GM19328 (cell line): ENCODE data around the gene FBRSL1.
"Not testable (repeated sequence)": the region's sequence is repeated elsewhere in the genome, so short reads cannot be mapped to it uniquely, and the experiment has no call there.

Source experiments
- ATAC-seq: cut with Tn5 transposase; IDR thresholded peaks from one replicate; pipeline ENCODE4 v1.9.1; 2021; ENCODE audit warnings: mild to moderate bottlenecking, moderate library complexity; ENCODE audit not compliant: unreplicated experiment

Gene FBRSL1

DNA sequence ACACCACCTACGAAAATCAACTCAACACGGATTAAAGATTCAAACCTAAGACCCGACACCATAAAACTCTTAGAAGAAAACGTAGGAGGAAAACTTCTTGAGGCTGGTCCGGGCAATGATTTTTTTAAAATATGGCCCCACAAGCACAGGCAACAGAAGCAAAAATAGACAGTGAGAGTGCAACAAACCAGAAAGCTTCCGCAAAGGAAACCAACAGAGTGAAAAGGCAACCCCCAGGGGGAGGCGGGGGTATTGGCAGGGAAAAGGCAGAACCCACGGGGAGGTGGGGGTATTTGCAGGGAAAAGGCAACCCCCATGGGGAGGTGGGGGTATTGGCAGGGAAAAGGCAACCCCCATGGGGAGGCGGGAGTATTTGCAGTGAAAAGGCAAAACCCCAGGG is 20.5 kb upstream of the FBRSL1 start:
- no peak for ATAC-seq

DNA sequence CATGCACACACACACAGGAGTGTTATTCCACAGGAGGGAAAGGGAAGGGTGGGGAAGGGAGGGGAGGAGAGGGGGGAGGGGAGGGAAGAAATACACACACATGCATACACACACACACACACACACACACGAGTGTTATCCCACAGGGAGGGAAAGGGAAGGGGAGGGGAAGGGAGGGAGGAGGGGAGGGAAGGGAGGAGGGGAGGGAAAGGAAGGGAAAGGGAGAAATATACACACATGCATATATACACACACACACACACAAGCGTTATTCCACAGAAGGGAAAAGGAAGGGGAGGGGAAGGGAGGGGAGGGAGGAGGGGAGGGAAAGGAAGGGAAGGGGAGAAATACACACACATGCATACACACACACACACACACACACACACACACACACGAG is 19.6 kb upstream of the FBRSL1 start:
- no peak for ATAC-seq

DNA sequence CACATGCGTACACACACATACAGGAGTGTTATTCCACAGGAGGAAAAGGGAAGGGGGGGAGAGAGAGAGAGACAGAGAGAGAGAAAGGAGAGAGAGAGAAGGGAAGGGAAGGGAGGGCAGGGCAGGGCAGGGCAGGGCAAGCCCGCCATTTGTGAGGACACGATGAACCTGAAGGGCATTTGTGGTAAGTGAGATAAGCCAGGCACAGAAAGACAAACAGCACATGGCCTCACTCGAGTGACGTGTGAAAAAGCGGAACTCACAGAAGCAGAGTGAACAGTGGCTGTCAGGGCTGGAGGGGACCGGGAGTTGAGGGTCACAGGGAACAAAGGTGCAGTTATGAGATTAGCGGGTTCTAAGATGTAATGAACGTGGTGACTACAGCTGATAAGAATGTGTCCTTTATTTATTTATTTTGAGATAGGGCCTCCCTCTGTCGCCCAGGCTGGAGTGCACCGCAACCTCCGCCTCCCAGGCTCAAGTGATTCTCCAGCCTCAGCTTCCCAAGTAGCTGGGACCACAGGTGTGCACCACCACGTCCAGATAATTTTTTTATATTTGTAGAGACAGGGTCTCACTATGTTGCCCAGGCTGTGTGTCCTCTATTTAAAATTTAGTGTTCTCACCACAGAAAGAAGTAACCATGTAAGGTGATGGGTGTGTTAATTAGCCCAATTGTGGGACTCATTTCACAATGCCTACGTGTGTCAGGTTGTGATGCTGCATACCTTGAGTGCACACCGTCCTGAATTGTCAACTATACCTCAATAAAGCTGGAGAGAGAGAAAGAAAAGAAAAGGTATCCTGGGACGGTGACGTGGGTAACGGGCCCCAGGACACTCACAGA is 18.7 kb upstream of the FBRSL1 start:
- no peak for ATAC-seq

DNA sequence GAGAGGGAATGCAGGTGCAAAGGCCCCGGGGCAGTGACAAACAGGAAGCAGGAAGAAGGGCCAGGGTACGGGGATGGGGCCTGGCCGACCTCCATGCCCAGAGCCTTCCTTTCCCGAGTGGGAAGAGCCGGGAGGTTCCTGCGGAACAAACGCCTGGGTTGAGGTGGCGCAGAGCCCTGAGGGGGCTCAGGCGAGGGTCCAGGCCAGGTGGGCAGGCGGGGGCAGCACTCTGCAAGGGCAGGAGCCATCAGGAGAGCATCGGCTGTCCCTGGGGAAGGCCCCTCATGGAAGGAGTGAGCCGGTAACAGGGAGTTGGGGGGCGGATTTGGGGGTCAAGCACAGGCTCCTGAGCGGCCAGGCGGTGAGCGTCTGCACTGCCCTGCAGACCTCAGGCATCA is 18.1 kb upstream of the FBRSL1 start:
- ATAC-seq, result no peak

DNA sequence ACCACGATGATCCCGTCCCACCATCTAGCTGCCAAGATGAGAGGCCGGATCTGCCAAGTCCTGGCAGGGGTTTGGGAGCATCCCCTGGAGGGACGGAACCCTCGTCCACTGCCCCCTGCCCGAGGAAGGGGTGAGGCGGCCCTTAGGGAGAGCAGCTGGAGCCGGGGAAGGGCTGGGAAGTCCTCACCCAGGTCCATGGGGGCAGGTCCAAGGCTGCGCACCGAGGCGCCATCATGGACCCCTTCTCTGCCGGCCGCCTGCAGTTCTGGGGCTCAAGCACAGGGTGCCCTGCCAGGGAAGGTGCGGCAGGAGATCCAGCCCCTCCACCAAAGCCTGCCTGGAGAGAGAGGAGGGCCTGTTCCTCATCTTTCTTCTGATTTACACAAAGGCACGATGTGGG is 17.6 kb upstream of the FBRSL1 start:
- no peak for ATAC-seq

DNA sequence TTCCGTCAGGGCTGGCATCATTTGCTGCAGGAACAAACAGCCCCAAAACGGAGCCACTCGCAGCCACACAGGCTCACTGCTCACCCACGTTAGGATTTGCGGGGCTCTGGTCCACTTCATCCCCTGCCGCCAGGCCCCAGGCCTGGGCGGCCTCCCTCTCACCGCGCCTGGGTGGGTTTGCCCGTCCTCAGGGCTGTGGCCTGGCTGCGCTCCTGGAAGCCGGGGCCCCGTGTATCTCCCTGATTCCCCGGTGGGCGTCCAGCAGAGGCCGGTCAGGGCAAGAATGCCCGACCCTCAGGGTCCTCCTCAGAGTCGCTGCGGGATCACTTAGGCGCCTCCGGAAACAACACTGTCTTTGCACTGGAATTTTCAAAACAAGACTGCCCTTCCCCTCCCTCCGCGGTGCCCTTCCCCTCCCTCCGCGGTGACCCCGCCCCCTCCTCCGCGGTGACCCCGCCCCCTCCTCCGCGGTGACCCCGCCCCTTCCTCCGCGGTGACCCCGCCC is 15.7 kb upstream of the FBRSL1 start:
- no peak for ATAC-seq

DNA sequence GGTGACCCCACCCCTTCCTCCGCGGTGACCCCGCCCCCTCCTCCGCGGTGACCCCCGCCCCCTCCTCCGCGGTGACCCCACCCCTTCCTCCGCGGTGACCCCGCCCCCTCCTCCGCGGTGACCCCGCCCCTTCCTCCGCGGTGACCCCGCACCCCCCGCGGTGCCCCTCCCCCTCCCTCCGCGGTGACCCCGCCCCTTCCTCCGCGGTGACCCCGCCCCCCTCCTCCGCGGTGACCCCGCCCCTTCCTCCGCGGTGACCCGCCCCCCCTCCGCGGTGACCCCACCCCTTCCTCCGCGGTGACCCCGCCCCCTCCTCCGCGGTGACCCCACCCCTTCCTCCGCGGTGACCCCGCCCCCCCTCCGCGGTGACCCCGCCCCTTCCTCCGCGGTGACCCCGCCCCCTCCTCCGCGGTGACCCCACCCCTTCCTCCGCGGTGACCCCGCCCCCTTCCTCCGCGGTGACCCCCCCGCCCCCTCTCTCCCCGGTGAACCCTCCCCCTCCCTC is 15.1 kb upstream of the FBRSL1 start:
- ATAC-seq, result not testable (repeated sequence)

DNA sequence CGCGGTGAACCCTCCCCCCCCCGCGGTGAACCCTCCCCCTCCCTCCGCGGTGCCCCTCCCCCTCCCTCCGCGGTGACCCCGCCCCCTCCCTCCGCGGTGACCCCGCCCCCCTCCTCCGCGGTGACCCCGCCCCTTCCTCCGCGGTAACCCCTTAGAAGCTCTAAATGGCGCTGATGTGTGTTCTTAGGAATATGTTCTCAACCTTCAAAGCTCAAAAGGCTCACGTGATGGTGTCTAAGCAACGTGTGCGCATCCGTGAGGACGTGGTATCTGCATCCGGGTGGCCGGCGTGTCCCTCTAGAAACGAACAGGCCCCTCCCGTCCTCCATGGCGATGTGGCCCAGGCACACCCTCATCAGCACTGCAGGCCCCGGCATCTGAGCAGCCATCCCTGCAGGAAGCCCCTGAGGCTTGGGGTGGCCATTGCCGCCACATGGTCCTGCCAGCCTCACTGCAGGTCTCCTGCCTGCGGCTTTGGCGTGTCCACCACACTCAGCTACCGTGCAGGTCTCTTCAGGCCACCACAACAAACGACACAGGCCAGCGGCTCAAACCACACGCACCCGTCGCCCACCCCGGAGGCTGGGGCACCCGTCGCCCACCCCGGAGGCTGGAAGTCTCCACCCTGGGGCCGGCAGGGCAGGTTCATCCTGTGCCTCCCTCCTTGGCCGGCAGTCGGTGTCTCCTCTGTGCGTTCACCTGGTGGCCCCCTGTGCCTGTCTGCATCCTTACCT is 14.5 kb upstream of the FBRSL1 start:
- no peak for ATAC-seq

DNA sequence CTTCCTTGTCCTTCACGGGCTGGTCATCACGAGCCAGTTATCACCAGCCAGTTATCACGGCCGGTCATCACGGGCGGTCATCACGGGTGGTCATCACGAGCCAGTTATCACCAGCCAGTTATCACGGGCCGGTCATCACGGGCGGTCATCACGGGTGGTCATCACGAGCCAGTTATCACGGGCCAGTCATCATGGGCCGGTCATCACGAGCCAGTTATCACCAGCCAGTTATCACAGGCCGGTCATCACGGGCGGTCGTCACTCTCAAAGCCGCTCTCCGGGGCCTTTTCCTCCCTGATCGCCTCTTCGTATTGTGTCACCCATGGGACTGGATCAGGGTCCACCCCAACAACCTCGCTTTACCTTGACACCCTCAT is 13.9 kb upstream of the FBRSL1 start:
- ATAC-seq, result no peak

DNA sequence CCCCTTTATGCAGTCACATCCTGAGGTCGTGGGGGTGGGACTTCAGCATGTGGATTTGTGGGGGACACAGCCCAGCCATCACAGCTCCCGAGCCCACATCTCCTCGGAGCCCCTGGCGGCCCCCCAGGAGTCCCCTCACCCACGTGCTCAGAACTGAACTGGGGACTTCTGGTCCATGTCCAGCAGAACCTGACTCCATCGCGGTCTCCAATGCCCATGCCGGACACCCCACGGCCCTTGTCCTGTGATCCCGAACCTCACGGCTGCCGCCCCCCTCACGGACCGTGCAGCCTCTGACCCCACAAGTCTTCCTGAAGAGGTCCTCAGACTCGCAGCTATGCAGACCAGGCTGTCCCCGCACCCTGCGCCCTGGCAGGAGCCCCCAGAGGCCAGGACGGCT is 13.5 kb upstream of the FBRSL1 start:
- no peak for ATAC-seq

DNA sequence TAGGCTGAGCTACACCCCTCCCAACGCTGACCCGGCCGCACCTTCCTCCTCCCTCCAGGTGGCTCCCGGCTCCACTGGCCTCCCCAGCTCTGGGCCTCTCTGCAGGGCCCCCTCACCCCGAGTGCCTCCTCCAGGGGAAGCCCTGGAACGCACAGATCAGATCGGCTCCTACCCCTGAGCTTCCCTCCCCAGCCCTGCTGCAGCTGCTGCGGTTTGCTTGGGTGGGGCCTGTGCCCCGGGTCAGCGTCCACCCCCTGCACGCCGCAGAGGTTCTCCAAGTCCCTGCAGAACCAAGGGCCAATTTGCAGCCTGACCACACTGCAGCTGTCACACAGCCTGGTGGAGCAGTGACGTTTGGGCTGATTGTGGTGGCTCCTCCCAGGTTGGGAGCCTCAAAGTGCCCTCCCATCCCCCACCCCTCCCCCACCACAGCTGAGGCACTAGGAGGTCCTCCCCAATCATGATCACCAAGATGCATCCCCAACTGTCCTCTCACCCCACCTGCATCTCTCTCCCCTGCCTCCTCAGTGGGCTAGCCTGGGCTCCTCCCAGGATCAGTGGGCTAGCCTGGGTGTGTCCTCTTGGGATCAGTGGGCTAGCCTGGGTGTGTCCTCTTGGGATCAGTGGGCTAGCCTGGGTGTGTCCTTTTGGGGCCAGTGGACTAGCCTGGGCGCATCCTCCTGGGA is 12.8 kb upstream of the FBRSL1 start:
- ATAC-seq, result no peak

DNA sequence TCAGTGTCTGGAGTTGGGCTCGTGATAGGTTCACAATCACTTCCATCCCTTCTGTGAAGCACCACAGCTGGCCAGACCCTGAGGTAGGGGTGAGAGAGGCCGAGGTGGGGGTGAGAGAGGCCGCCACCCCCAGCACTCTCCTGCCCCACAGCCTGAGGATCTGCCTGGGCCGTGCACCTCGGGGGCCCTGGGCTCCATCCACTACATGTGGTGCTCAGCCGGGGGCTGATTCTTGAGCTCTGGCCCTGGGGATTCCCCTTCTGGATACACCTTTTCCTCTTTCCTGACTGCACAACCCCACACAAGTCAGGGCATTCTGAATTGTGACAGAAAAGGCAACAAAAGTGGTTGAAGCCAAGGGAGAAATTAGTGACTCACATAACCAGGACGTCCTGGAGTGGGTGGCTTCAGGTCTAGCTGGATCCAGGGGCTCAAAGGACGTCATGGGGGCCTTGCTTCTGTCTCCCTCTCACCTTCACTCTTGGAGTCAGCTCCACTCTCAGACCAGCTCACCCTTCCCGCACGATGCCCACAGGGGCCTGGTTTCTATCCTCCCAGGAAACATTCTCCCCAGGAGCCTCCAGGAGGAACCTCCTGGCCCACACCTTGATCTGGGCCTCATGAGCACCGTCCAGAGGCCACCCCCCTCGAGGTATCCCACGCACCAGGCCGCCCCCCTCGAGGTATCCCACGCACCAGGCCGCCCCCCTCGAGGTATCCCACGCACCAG is 12.1 kb upstream of the FBRSL1 start:
- ATAC-seq, result no peak

DNA sequence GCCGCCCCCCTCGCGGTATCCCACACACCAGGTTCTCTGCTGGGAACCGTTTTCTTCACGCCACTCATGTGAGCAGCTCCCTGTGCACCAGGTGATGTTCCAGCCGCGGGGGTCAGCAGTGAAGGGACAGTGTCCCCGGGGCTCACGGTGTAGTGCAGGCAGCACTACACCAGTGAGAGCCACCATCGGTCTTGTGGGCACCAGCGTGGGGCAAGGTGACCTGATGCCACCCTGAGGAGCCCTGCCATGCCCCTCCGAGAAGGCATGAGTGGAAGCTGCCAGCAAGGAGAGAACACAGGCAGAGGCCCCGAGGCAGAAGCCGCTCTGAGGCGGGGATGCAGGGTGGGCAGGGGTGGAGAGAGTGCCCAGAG is 11.5 kb upstream of the FBRSL1 start:
- no peak for ATAC-seq

DNA sequence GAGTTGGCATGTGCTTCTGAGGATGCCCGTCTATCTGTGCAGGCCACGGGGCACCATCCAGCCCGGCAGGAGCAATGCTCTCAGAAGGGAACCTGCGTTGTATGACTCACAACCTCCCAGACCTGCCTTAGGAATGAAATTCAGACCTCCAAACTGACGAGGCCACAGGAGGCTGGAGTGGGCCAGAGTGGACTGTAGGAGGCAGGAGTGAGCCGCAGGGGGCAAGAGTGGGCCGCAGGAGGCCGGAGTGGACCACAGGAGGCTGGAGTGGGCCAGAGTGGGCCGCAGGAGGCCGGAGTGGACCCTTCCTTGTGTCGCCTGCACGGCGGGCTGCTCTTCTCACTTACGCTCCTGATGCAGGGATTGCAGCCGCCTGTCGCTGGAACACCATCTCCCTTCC is 11.1 kb upstream of the FBRSL1 start:
- no peak for ATAC-seq

DNA sequence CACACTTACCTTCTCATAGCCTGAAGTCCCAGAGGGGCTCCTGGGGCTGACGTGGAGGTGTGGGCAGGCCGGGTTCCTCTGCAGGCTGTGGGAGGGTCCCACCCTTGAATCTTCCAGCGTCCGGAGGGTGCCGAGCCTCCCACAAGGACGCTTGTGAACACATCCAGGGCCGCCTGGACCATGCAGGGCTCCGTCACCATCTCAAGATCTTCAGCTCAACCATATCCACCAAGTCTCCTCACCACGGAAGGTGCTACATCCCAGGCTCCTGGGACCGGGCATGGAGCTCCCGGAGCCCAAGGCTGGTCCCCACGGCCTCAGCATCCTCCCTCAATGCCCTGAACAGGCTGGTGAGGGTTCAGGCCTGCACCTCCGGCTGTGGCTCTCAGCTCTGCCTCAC is 10.7 kb upstream of the FBRSL1 start:
- no peak for ATAC-seq

DNA sequence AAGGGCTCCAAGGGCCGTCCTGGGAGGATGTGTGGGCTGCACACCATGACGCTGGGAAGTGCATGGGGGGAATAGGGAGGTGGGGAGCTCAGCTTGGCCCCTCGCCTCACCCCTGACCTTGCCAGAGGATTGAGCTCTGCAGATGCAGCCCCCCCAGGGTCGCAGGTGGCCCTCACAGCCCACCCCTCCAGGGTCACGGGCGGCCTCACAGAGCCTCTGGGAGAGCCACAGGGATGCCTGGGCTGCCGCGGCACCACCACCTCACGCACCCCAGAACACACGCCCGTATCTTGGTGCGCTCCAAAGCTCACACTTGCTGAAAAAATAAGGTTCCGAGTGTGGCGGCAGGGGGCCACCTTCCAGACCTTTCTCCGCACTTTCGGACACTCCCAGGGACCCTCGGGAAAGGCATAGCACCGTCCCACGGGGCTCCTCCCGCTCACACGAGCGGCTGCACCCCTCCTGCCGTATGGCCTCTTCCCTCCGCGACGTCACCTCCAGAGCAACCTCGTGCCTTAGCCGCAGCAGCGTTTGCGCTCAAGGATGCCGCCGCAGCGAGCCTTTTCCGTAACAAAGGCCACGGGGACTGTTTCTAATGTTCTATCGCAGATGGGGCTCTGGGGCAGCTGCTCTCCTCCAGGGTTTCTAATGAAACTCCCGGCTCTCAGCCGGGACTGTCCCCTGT is 9.9 kb upstream of the FBRSL1 start:
- no peak for ATAC-seq

DNA sequence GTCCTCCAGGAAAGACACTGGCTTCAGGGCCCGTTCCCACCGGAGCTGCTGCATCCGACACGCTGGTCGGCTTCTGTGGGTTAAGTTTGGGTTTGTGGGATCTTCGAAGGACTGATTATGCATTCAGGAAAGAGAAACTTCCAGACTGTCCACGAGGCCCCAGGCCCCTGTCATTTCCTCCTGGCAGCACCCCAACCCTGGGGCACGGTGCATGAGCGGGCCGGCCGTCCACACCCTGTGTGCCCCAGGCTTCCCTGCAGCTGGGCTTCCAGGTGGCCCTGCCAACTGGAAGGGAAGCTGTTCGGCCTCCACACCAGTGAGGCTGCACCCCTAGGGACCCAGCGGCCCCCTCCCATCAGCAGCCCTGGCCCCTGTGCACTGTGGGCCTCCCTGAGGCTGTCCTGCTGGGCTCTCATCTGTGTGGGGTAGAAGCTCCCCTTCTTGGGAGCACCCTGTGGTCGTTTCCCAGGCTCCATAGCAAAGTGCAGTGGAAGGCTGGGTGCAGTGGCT is 9.3 kb upstream of the FBRSL1 start:
- ATAC-seq, result no peak

DNA sequence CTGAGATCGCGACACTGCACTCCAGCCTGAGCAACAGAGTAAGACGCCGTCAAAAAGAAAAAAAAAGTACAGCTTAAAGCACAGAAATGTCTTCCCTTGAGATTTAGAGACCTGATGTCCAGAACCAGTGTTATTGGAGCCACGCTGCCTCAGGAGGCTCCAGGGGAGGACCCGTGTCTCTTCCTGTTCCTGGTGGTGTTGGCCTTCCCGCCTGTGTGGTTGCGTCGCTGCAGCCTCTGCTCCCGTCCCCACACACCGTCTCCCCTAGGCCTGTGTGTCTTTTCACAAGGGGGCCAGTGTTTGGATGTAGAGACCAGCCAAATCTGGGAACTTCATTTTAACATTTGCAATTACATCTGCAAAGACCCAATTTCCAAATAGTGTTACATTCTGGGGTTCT is 8.6 kb upstream of the FBRSL1 start:
- ATAC-seq, result no peak

DNA sequence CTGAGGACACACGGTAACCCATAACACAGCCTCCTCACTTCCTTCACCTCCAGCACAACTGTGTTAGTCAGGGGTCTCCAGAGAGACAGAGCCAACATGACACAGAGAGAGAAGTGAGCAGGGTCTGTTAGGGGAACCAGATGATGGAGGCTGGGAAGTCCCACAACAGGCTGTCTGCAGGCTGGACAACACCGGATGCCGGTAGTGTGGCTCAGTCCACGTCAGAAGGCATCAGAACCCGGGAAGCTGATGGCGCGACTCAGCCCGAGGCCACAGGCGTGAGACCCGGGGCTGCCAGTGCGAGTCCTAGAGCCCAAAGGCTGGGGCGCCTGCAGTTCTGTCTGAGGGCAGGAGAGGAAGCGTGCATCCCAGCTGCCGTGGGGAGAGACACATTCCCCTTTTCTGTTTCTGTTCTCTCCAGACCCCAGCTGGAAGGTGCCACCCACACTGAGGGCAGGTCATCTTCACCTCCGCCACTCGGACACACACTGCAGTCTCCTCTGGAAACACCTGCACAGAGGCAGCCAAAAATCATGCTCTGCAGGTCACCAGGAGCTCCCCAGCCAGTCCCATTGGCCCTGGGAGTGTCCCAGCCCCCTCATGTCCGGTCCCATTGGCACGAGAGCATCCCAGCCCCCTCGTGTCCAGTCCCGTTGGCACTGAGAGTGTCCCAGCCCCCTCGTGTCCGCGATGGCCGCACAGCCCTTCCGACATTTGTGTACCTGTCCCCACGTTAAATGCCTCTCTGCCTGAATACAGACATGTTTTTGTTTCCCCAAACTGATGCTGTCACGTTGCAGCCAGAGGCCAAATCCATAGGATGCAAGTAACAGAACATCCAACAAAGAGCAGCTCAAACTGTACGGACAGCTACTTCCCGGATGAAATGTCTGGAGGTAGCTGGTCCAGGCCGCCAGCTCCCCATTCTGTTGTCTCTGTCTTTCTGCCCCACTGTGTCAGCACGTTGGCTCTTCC is 7.9 kb upstream of the FBRSL1 start:
- ATAC-seq, result no peak
